D721Med (cell line): ENCODE results near the gene EPN3.

Experiments
- DNase-seq: peaks from one replicate; pipeline ENCODE4 v3.0.0; 2011; ENCODE audit warnings: low spot score; ENCODE audit not compliant: insufficient read length
- FAIRE-seq: peaks from 2 replicates; lab custom pipeline; 2011; peaks lifted over from hg19 to GRCh38; lab: Jason Lieb, UNC
- TF ChIP-seq, protein P1 (sequence below): IDR thresholded peaks from 2 replicates; pipeline ENCODE4 v1.5.1; 2012; ENCODE audit warnings: mild to moderate bottlenecking, control low read depth; ENCODE audit not compliant: insufficient read depth; ENCODE audit errors: missing control alignments

Gene EPN3

GRCh38 chr17:50577451-50577954 lies 45.0 kb downstream of the EPN3 start:
- no peak for DNase-seq
- FAIRE-seq: no peak
- TF ChIP-seq, protein P1, sequence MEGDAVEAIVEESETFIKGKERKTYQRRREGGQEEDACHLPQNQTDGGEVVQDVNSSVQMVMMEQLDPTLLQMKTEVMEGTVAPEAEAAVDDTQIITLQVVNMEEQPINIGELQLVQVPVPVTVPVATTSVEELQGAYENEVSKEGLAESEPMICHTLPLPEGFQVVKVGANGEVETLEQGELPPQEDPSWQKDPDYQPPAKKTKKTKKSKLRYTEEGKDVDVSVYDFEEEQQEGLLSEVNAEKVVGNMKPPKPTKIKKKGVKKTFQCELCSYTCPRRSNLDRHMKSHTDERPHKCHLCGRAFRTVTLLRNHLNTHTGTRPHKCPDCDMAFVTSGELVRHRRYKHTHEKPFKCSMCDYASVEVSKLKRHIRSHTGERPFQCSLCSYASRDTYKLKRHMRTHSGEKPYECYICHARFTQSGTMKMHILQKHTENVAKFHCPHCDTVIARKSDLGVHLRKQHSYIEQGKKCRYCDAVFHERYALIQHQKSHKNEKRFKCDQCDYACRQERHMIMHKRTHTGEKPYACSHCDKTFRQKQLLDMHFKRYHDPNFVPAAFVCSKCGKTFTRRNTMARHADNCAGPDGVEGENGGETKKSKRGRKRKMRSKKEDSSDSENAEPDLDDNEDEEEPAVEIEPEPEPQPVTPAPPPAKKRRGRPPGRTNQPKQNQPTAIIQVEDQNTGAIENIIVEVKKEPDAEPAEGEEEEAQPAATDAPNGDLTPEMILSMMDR: no peak

DNA sequence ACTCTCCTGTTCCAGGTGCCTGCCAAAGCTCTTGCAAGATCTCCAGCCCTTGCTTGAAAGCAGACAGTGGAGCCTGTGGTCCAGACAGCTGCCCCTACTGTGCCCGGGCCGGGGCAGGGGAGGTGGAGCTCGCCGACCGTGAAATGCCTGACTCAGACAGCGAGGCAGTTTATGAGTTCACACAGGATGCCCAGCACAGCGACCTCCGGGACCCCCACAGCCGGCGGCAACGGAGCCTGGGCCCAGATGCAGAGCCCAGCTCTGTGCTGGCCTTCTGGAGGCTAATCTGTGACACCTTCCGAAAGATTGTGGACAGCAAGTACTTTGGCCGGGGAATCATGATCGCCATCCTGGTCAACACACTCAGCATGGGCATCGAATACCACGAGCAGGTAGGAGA lies 45.6 kb downstream of the EPN3 start:
- TF ChIP-seq, protein P1: no peak
- DNase-seq: no peak
- no peak for FAIRE-seq

GRCh38 chr17:50579399-50579798 lies 46.9 kb downstream of the EPN3 start:
- TF ChIP-seq, protein P1: no peak
- FAIRE-seq (no peak), DNase-seq (no peak)

GRCh38 chr17:50580646-50581045 lies 48.1 kb downstream of the EPN3 start:
- TF ChIP-seq, protein P1: no peak
- DNase-seq (no peak), FAIRE-seq (no peak)

- TF ChIP-seq, protein P1: no peak
- DNase-seq: no peak
- no peak for FAIRE-seq
Measured at GRCh38 chr17:50581316-50581715, 48.8 kb downstream of the EPN3 start.

- FAIRE-seq (no peak), DNase-seq (no peak)
- TF ChIP-seq, protein P1: no peak
Measured at GRCh38 chr17:50582741-50583140, 50.2 kb downstream of the EPN3 start.

DNA sequence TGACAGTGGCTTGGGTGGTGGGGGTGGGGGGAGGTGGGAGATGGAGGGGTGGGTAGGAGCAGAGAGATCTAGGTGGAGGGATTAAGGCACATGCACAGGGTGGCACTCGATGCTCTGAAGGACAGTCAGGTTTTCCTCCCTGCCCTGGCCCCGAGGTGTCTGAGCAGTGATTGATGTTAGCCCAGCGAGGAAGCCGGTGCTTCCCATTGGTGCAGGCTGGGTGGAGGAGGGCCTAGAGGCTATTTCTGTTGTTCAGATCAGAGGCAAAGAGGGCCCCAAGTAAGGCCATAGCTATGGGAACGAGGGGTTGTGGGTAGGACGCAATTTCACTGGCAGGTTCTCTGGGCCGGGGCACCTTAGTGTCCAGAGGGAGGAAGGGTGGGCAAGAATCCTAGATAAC lies 51.1 kb downstream of the EPN3 start:
- FAIRE-seq: no peak

More for the DNA sequence above, 51.1 kb downstream of the EPN3 start:
- no peak for DNase-seq
- TF ChIP-seq, protein P1: no peak
